T47D (cell line): ENCODE measurements around the gene SS18L1.

Experiments used
- DNase-seq, 2 experiments: peaks; one replicate each; pipeline versions ENCODE4 v3.0.0 to v3.0.0-alpha.2; 2011 to 2012; ENCODE audit warnings: low read depth in 1 of 2, low spot score in 1 of 2
- JUND ChIP-seq: IDR thresholded peaks from 2 replicates; pipeline ENCODE4 v1.6.1; 2012; ENCODE audit warnings: low read depth
- in situ Hi-C: cut with HindIII; loops from 2 replicates; pipeline ENCODE4 v1.10.0; 2016; ENCODE audit warnings: low sequenced_read_pairs, low pct_unique_long_range_greater_than_20kb

SS18L1 gene

DNA sequence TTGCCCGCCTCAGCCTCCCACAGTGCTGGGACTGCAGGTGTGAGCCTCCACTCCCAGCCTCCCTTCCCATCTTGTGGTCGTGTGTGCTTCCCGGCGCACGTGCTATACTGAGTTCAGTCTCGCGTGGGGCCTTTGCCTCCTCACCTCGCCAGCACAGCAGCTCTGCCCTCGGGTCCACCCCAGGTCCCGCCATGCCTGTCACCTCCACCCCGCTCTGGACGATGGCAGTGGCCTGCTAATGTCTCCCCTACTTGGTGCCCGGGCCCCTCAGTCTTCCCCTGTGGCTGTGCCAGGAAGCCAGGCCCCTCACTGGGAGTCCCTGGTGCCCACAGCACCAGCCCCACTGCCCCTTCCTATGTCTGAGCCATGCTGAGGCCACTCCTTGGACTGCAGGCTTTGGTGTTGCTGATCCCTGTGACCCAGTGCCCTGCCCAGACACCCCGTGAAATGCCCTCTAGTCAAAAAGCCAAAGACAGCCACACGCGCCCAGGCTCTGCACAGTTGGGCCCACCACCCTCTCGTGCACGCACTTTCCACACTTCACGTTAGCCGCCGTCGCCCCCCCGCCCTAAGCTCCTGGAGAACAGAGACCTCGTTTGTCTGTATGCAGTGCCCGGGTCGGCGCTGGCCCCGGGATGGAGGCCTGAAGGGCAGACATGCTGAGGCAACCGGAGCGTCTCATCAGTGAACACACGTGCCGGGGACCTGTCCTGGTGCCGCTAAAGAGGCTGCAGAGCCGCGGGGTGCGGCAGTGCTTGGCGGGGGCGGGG is 62.2 kb downstream of the SS18L1 start:
- TF ChIP-seq JUND, result no peak
- DNase-seq, result no peak
- in situ Hi-C loops, result no loop called here

DNA sequence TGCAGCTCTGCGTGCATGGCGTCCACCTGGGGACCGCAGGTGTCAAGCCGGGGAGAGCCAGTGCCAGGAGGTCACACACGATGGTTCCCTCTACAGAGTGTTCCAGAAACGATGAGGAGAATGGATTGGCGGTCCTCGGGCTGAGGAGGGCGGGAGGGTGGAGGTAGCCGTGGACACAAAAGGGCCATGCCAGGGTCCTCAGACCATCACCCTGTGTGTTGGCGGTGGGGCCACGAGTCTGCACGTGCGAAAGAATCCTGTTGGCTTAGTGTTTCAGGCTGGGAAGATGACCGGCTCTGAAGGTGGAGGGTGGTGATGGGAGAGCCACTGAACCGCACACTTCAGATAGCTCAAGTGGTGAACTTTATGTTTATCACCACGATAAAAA is 62.8 kb downstream of the SS18L1 start:
- in situ Hi-C loops, result no loop called here
- no peak for DNase-seq
- no peak for TF ChIP-seq JUND

DNA sequence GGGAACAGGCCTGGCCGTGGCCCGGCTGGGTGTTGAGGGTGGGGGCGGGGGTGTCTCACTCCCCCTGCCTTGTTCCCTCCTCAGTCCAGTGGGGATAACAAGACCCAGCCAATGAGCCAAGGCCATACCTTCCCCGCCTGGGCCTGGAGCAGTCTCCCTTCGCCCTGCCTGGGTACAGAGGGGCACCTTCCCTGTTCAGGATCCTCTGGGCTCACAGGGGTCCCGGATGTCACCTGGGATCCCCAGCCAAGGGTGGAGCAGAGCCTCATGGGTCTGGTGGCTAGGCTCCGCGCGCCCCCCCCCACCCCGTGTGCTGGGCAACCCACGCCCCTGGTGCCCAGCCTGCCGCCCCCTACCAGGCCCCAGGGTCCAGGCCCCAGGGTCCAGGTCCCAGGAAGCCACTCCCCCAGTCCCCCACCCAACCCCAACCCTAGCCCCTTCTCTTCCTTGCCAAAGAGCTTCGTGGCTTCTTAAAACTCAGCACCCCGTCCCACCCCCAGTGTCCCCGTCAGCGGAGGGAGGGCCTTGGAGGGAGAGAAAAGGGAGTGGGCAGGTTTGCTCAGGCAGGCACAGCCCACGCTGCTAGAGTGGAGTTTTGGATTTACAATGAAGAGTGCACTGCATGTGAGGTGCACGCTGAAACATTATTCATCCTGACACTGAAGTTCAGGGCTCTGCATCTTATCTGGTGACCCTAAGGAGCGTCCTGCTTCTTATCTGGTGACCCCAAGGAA is 64.7 kb downstream of the SS18L1 start:
- no peak for DNase-seq
- in situ Hi-C loops, result no loop called here
- TF ChIP-seq JUND, result no peak

DNA sequence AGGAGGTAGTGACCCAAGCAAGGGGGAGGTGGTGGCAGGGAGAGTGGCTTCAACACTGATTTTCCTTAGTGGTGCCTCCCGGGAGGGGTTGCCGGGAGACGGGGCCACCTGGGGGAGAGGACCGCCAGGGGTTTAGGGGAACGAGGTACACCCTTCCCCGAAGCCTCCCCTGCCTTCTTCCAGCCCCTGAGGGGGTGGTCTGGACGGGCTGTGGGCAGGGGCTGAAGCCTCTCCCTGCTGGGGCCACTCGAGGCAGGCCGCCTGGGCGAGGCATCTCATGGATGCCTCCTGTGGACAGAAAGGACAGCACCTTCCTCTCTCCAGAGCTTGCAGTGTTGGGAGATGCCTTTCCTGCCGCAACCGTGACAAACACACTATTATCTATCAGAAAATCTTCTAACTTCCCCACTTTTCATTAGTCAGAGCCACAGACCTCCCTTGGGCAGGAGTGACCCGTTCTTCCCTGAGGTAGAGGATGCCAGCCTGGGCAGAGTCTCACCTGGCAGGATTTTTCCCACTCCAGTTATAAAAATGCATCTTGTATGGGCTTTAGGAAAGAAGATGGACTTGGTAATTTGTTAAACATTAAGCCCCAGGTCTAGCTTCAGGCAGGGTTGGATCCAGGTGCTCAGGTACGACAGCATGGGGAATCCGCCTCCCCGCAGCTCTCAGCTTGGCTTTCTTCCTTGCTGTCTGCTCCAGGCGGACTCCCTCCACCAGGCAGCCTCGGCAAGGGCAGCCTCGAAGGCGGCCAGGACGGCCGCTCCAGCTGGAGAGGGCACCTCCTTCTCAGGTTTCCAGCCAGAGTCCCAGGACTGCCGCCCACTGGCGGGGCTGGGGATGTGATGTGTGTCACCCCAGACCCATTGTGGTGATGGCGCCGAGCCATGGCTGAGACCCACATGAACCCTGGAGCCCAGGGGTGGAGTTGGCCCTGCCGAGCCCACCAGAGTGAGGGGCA is 65.5 kb downstream of the SS18L1 start:
- in situ Hi-C loops, result no loop called here
- peak in 1 of 2 experiments; percentile 47 for DNase-seq
- TF ChIP-seq JUND, result no peak

DNA sequence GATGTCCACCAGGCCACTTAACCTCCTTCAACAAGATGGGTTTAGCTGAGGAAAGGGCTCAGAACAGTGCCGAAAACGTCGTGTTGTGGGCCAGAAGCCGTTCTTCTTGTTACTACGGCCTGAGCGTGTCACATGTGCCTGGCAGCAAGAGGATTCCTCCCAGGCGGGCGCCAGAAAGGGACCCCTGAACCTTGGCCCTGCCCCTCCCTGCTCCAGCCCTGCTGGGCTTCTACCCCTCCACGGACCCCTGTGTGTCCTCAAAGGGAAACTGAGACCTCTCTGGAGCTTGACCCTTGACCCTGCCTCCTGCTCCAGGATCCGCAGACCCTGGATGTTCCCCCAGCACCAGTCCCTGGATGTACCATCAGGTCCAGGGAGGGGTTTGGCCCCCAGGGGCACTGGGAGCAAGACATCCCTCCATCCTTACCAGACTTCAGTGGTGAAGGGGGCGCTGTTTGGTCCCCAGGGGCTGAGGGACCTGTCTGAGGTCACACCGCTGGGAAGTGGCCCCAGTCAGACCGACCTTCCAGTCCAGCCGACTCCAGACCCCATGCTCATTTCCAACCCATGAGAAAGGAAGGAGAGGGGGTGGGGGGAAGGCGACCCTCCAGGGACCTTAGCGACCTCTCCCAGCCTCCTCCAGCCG is 66.4 kb downstream of the SS18L1 start:
- in situ Hi-C loops, result no loop called here
- no peak for TF ChIP-seq JUND
- no peak for DNase-seq

DNA sequence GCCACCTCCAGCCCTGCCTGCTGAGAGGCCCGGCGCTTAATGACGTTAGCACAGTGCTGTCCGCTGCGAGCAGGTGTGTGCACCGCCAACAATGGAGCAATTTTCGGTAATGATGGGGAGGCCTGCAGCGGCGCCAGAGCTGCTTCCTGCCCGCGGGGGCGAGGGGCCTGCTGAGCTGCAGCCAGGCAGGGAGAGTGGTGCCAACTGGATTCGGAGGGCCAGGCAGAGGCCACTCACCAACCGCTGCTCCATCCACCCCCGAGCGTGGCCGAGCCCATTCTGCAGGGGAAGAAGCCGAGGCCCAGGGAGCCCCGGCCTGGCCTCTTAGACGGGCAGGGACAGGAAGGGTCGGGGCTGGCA is 66.9 kb downstream of the SS18L1 start:
- in situ Hi-C loops, result no loop called here
- no peak for DNase-seq
- TF ChIP-seq JUND, result no peak

DNA sequence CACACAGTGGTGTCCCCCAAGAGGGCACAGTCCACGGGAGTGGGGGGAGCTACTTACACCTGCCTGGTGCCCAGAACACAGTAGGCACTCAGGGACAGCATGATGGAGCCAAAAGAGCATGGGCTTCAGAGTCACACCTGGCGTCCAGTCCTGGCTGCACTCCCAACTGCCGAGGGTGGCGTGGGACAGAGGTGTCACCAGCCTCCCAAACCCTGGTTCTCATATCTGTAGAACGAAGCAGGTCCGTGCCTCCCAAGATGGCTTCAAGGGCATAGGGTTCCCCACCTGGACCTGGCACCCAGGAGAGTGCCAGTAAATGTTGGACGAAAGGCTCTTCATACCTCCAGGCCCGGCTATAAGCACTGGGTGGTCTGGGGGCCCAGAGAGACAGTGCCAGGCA is 67.6 kb downstream of the SS18L1 start:
- TF ChIP-seq JUND, result no peak
- no peak for DNase-seq
- in situ Hi-C loops, result no loop called here

DNA sequence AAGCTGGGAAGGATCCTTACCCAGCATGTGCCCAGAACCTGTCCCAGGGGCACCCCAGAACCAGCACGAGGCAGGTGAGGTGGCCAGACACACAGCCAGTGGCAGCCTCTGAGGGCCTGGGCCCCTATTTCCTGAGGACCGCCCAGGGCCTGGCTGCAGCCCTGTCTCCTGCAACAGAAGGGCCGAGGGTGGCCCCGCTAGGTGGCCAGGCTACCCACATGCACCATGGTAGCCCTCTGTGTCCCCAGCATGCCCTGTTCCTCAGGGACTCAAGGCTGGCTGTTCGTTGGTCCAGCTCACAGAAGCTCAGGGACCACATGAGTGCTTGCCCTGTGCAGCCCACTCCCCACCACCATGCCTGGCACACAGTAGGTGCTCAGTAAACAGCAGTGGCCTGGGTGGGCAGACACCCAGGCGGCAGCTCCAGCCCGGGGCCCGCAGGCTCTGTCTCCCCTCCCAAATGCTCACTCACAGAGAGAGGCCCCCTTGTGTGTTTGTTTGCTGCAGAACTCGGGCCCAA is 68.3 kb downstream of the SS18L1 start:
- in situ Hi-C loops, result no loop called here
- no peak for DNase-seq
- TF ChIP-seq JUND, result no peak

DNA sequence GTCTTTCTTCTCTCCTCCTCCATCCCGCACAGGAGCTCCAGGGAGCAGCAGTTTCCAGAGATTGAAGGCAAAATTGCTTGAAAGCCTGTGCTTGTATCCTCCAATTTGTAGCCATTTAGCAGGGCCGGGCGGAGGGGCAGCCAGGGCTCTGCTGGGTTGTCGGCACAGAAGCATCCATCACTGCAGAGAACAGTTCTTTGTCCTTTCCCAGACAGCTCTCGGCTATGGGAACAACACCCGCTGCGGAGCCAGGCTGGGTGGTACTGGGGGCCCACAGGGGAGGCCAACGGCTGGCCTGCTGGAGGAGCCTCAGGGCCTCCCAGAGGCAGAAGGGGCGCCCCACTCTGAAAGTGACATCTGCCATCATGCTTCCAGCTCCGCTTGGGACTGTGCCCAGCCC is 68.7 kb downstream of the SS18L1 start:
- DNase-seq, result no peak
- in situ Hi-C loops, result no loop called here
- no peak for TF ChIP-seq JUND

DNA sequence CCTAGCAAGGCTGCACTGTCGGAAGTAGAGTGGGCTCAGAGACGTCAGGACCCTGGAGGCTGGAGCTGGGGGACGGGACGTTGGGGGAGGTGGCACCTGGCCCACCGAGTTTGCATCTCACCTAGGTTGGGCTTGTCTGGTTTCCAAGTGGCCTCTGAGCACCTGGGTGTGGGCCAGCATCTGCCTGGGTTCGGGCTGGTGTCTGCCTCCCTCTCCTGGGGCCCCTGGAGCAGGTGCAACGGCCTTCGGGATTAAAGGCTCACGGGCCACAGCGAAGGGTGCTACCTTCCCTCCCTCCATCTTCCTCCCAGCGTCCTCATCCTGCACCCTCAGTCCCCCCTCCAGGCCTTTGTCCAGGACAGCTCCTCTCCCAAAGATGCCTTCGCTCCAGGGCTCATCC is 70.5 kb downstream of the SS18L1 start:
- in situ Hi-C loops, result no loop called here
- TF ChIP-seq JUND, result no peak
- DNase-seq, result peak in 1 of 2 experiments; percentile 32

DNA sequence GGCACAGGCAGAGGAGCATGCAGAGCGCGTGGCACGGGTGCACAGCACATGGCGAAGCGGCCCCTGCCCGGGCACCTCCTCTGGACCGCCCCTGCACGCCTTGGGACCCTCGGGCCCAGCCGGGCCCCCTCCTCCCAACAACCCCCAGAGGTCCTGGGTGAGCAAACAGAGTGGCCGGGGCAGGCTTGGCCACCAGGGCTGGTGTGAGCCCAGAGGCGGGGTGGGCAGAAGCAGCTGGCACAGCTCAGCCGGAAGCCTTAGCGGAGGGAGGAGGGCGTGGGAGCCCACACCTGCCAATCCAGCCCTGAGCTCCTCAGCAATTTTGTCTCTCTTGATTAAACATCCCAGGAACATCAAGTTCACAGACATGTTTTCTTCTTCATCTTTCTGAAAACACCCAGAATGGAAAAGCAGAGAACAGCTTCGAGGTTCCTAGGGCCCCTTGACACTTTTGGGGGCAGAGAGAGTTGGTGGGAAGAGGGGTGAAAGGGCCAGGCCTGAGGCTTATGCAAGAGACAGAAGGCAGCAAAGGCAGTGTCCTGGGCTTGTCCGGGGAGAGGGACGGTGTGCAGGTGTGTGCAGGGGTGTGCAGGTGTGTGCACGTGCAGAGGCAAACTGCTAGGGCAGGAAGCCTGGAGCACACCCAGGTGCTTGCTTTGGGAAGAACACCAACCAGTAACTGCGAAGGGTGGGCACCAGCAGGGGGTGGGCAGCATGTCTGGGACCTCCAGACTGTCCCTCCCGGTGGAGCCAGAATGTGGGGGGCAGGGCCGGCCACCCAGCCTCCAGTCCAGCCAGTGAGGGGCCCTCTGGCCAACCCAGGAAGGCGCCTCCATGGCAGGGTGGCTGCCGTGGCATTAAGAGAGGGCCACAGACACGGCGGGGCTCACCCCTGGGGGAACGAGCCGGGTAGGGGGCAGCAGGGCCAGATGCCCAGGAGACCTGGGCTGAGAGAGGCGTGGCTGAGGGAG is 71.7 kb downstream of the SS18L1 start:
- no peak for TF ChIP-seq JUND
- in situ Hi-C loops, result no loop called here
- no peak for DNase-seq
